Transverse colon (tissue), 4 donors: ENCODE measurements around the gene STRN3. TPM values are rescaled to one million over a fixed set of nuclear protein-coding genes. Genes with fewer than 3 reads are reported as not detected.

Experiments
- DNase-seq: peaks from one replicate; pipeline ENCODE4 v3.0.0-alpha.2; 2019
- H3K27ac ChIP-seq, 4 donors: fragments of 200-600 bp; sonication (generic); 2 replicates each; pipeline ENCODE4 v1.5.1; 2016 to 2018; ENCODE audit warnings: inconsistent platforms in 4 of 4
- H3K27me3 ChIP-seq: fragments of 200-600 bp; sonication (generic); 2 replicates; pipeline ENCODE4 v1.5.1; 2017; ENCODE audit warnings: inconsistent platforms
- H3K36me3 ChIP-seq, 4 donors: fragments of 200-600 bp; sonication (generic); 2 replicates each; pipeline ENCODE4 v1.5.1; 2017 to 2019; ENCODE audit warnings: inconsistent platforms in 4 of 4
- H3K4me1 ChIP-seq, 4 donors: fragments of 200-600 bp; sonication (generic); 2 replicates each; pipeline ENCODE4 v1.5.1; 2017 to 2020; ENCODE audit warnings: inconsistent platforms in 4 of 4
- H3K4me3 ChIP-seq, 4 donors: fragments of 200-600 bp; sonication (generic); 1 replicate in 1 of 4; 2 replicates in 3 of 4; pipeline versions ENCODE4 v1.5.1 to v1.6.1; 2017 to 2019; ENCODE audit warnings: inconsistent platforms in 4 of 4
- H3K9me3 ChIP-seq, 2 donors: fragments of 200-600 bp; sonication (generic); 2 replicates each; pipeline ENCODE4 v1.5.1; 2017 to 2019; ENCODE audit warnings: inconsistent platforms in 2 of 2
- CTCF ChIP-seq, 5 experiments: fragments of 200-600 bp in 3 of 5; fragments of 450-650 bp in 2 of 5; sonication (generic) in 3 of 5; IDR thresholded peaks; 1 replicate in 2 of 5; 2 replicates in 3 of 5; pipeline ENCODE4 v1.5.1; 2016 to 2017; ENCODE audit warnings: antibody characterized with exemption in 5 of 5, inconsistent platforms in 3 of 5, mild to moderate bottlenecking in 2 of 5, moderate library complexity in 1 of 5
- EP300 ChIP-seq: sonication (generic); formaldehyde crosslinking; IDR thresholded peaks from one replicate; pipeline ENCODE4 v1.6.1; 2017; ENCODE audit warnings: antibody characterized with exemption, low read depth
- POLR2A ChIP-seq: fragments of 450-650 bp; IDR thresholded peaks from one replicate; pipeline ENCODE4 v1.6.1; 2016; ENCODE audit warnings: antibody characterized with exemption, mild to moderate bottlenecking, moderate library complexity
- POLR2AphosphoS5 ChIP-seq, 3 donors: sonication (generic); formaldehyde crosslinking; IDR thresholded peaks; one replicate each; pipeline ENCODE4 v1.6.1; 2016; ENCODE audit warnings: antibody characterized with exemption in 3 of 3
- WGBS, 2 donors: methylation state at CpG; one replicate each; pipeline ENCODE4 v1.1.5; 2018; ENCODE audit warnings: low coverage in 1 of 2; 5-methylcytosine and 5-hydroxymethylcytosine counted together
- in situ Hi-C, 4 donors: fragments of 200-750 bp; cut with MboI; loops; one replicate each; pipeline versions ENCODE4 v1.15.0 to v1.15.1; 2017; ENCODE audit warnings: low sequenced_read_pairs in 3 of 4, low pct_ligation_motif_present in 1 of 4, low pct_unique_long_range_greater_than_20kb in 1 of 4
- intact Hi-C: fragments of 100-400 bp; cut with DNase I; formaldehyde crosslinking; loops from one replicate; pipeline ENCODE4 v1.15.1; 2023; ENCODE audit warnings: low total_unique reads
- total RNA-seq, 4 donors: library from RNA; depleted of rRNA; stranded (reverse); fragments of >200 nt; gene quantifications; one replicate each; pipeline ENCODE4 v1.1.0, GENCODE V29; 2016

Gene STRN3
- total RNA-seq, 4 donors from 2014 or later, result 42.3 to 57.5 (median 51.5) TPM

DNA sequence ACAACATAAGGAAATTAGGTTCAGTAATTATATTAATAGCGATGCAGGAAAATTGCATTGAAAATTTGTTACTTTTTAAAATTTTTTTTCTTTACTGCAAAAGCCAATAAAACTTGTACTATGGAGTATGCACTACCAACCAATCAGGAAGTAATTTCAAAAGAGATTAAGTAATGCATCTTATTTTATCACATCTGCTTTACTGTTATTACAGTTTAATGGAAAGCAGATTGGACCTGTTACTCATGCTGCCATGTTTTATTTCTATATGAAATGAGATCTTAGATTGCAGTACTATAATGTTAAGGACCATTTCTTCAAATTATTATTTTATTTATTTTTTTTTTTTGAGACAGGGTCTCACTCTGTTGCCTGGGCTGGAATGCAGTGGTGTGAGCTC is 1.7 kb upstream of the STRN3 start:
- Histone ChIP-seq H3K27ac (peak overlapping the region; percentile 94 to 100 (median 98)), H3K27me3 (no peaks in the 10 kb centered on the region), H3K36me3 (no peaks in the 10 kb centered on the region), H3K4me1 (peaks cover 0 to 33% (median 22%) of the 10 kb centered on the region in 4 donors), H3K4me3 (peak overlapping the region in 3 of 4 donors; percentile 91 to 99 (median 92)), H3K9me3 (no peaks in the 10 kb centered on the region)
- WGBS, 2 donors, result 74 to 77% methylated on average over 1 of the region's 1 CpG
- intact Hi-C loops (no loop called here), in situ Hi-C loops (no loop called here)
- TF ChIP-seq POLR2A (no peak), EP300 (no peak), CTCF (IDR thresholded peaks at IDR 0.05) (no peak), POLR2AphosphoS5 (IDR thresholded peaks at IDR 0.05) (no peak)
- DNase-seq, result no peak

GRCh38 chr14:31026450-31027235 is 464 bp upstream of the STRN3 start:
- DNase-seq, result peak; percentile 97
- no peaks in the 10 kb centered on the region for H3K9me3 ChIP-seq
- TF ChIP-seq CTCF (IDR thresholded peaks at IDR 0.05), result peak in 1 of 5 experiments; percentile 6
- peak; percentile 64 to 85 (median 84) for TF ChIP-seq POLR2AphosphoS5 (IDR thresholded peaks at IDR 0.05)
- peak; percentile 80 for TF ChIP-seq POLR2A
- TF ChIP-seq EP300, result no peak
- peaks cover 0 to 35% (median 24%) of the 10 kb centered on the region in 4 donors for H3K4me1 ChIP-seq
- 0% methylated on average over 9 to 47 of the region's 48 CpGs for WGBS, 2 donors
- H3K4me3 ChIP-seq, result peak overlapping the region; percentile 72 to 99 (median 92)
- in situ Hi-C loops, result no loop called here
- H3K27me3 ChIP-seq, result no peaks in the 10 kb centered on the region
- intact Hi-C loops, result no loop called here
- H3K36me3 ChIP-seq, result no peaks in the 10 kb centered on the region
- H3K27ac ChIP-seq, result peak overlapping the region; percentile 94 to 100 (median 98)

DNA sequence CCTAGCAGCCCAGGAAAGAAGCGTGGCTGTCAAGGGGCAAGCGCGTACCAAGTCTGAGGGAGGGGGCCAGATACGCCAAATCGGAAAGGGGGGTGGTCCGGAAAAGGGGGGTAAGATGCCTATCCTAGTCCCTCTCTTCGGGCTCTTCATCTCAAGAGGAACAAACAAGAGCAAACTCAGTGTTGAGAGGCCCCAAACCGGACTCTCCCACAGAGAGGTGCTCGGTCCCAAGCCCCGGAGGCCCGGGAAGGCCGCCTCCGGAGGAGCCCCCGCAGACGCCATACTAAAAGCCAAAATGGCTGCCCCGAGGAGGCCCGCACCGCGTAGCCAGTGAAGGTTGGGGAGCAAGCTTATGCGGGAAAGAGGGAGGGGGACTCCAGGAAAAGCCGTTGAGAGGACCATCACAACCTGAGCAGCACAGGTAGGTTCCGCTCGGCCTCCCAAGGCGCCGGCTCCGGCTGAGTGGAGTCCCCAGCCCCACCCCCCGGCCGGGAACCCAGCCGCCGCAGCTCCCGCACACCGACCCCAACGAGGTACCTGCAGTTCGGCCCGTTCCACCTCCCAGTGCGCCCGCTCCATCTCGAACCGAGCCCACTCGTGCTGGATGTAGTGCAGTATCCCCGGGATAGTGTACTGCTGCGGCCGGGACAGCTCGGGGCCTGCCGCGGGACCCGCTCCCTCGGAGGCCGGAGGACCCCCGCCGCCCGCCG is 657 bp downstream of the STRN3 start, which contains the start of gene AP4S1:
Gene AP4S1, plus strand, starts transcription at position 283 of the 710 bp plus-strand sequence. CDS start 40,548 bp downstream, outside the sequence.
- DNase-seq, result peak; percentile 55
- TF ChIP-seq POLR2A (peak; percentile 40), CTCF (IDR thresholded peaks at IDR 0.05) (no peak), POLR2AphosphoS5 (IDR thresholded peaks at IDR 0.05) (no peak)
- Histone ChIP-seq H3K4me1 (peaks cover 0 to 38% (median 24%) of the 10 kb centered on the region in 4 donors), H3K9me3 (no peaks in the 10 kb centered on the region), H3K36me3 (no peaks in the 10 kb centered on the region), H3K27me3 (no peaks in the 10 kb centered on the region), H3K27ac (peak within 1 kb of the TSS; percentile 94 to 100 (median 98)), H3K4me3 (peak within 1 kb of the TSS; percentile 72 to 99 (median 92))
- in situ Hi-C loops (no loop called here), intact Hi-C loops (no loop called here)
- 0 to 1% methylated on average over 6 to 28 of the region's 53 CpGs for WGBS, 2 donors
